Measurements from ENCODE around the gene CA10.

Gene CA10

GRCh38 chr17:51709694-51710633 is 448.6 kb downstream of the CA10 start:
- DNase-seq (ENCODE audit: low read depth, low spot score): no peak
- in situ Hi-C loops (cut with HindIII; ENCODE audit: low sequenced_read_pairs): no loop called here
- H3K4me3 ChIP-seq (ENCODE audit: low read depth, low read length): no peak overlapping the region
- no peak for TF ChIP-seq CTCF (IDR thresholded peaks at IDR 0.05; ENCODE audit: low read depth, low read length)

GRCh38 chr17:51707216-51707615 is 451.3 kb downstream of the CA10 start:
- TF ChIP-seq CTCF (IDR thresholded peaks at IDR 0.05; ENCODE audit: low read depth, low read length): no peak
- in situ Hi-C loops (cut with HindIII; ENCODE audit: low sequenced_read_pairs): no loop called here
- no peak overlapping the region for H3K4me3 ChIP-seq (ENCODE audit: low read depth, low read length)
- no peak for DNase-seq (ENCODE audit: low read depth, low spot score)

- H3K4me3 ChIP-seq (ENCODE audit: low read depth, low read length): no peak overlapping the region
- no peak for TF ChIP-seq CTCF (IDR thresholded peaks at IDR 0.05; ENCODE audit: low read depth, low read length)
- DNase-seq (ENCODE audit: low read depth, low spot score): no peak
- in situ Hi-C loops (cut with HindIII; ENCODE audit: low sequenced_read_pairs): no loop called here
Observed at GRCh38 chr17:51706093-51706492, 452.4 kb downstream of the CA10 start.

- peak; percentile 53 for DNase-seq (ENCODE audit: low read depth, low spot score)
- in situ Hi-C loops (cut with HindIII; ENCODE audit: low sequenced_read_pairs): no loop called here
- TF ChIP-seq CTCF (IDR thresholded peaks at IDR 0.05; ENCODE audit: low read depth, low read length): no peak
Observed at GRCh38 chr17:51703361-51704341, 454.9 kb downstream of the CA10 start.

GRCh38 chr17:51702963-51703360 is 455.6 kb downstream of the CA10 start:
- no peak for TF ChIP-seq CTCF (IDR thresholded peaks at IDR 0.05; ENCODE audit: low read depth, low read length)
- no peak for DNase-seq (ENCODE audit: low read depth, low spot score)
- H3K4me3 ChIP-seq (ENCODE audit: low read depth, low read length): no peak overlapping the region
- in situ Hi-C loops (cut with HindIII; ENCODE audit: low sequenced_read_pairs): no loop called here

More at GRCh38 chr17:51703361-51704341, 454.9 kb downstream of the CA10 start:
- H3K4me3 ChIP-seq (ENCODE audit: low read depth, low read length): no peak overlapping the region

- no peak for DNase-seq (ENCODE audit: low read depth, low spot score)
- in situ Hi-C loops (cut with HindIII; ENCODE audit: low sequenced_read_pairs): no loop called here
- no peak for TF ChIP-seq CTCF (IDR thresholded peaks at IDR 0.05; ENCODE audit: low read depth, low read length)
- no peak overlapping the region for H3K4me3 ChIP-seq (ENCODE audit: low read depth, low read length)
Observed at GRCh38 chr17:51701501-51701900, 457.0 kb downstream of the CA10 start.
